GDM1 (cell line): Measurements from ENCODE around the gene CDC20.
A peak's percentile ranks its signal among the peaks of the same experiment; 100 is the strongest.

ENCODE experiments used
- DNase-seq: peaks from one replicate; lab custom pipeline; 2025; lab: John Stamatoyannopoulos, UW

The CDC20 gene

GRCh38 chr1:43358746-43359693 lies at the start of gene CDC20:
TSS of gene CDC20 (plus strand) at chr1:43358981. CDS start at chr1:43359216, 235 bp downstream.
- peak; percentile 96 for DNase-seq

GRCh38 chr1:43309405-43310025 lies 49.3 kb upstream of the CDC20 start:
- DNase-seq: no peak

GRCh38 chr1:43311521-43311920 lies 47.3 kb upstream of the CDC20 start:
- no peak for DNase-seq

GRCh38 chr1:43312212-43312623 lies 46.6 kb upstream of the CDC20 start:
- no peak for DNase-seq

GRCh38 chr1:43312663-43313515 lies 45.9 kb upstream of the CDC20 start:
- no peak for DNase-seq

GRCh38 chr1:43313771-43314170 lies 45.0 kb upstream of the CDC20 start:
- DNase-seq: no peak

- no peak for DNase-seq
Measured at GRCh38 chr1:43314233-43314632, 44.5 kb upstream of the CDC20 start.

- no peak for DNase-seq
Measured at GRCh38 chr1:43315481-43315880, 43.3 kb upstream of the CDC20 start.

- DNase-seq: no peak
Measured at GRCh38 chr1:43315963-43316737, 42.6 kb upstream of the CDC20 start.

- DNase-seq: no peak
Measured at GRCh38 chr1:43316738-43317520, 41.9 kb upstream of the CDC20 start.

- DNase-seq: no peak
Measured at GRCh38 chr1:43317817-43318471, 40.8 kb upstream of the CDC20 start.

- no peak for DNase-seq
Measured at GRCh38 chr1:43318831-43319230, 40.0 kb upstream of the CDC20 start.

GRCh38 chr1:43319288-43319687 lies 39.5 kb upstream of the CDC20 start:
- DNase-seq: no peak

- DNase-seq: no peak
Measured at GRCh38 chr1:43319766-43320165, 39.0 kb upstream of the CDC20 start.

GRCh38 chr1:43321331-43321891 lies 37.4 kb upstream of the CDC20 start:
- DNase-seq: no peak

GRCh38 chr1:43322506-43322905 lies 36.3 kb upstream of the CDC20 start:
- no peak for DNase-seq

- DNase-seq: peak; percentile 37
Measured at GRCh38 chr1:43324810-43325209, 34.0 kb upstream of the CDC20 start.

- DNase-seq: no peak
Measured at GRCh38 chr1:43325381-43325780, 33.4 kb upstream of the CDC20 start.

- DNase-seq: no peak
Measured at GRCh38 chr1:43327549-43328292, 31.1 kb upstream of the CDC20 start.
